Parathyroid adenoma (tissue), 2 donors: ENCODE measurements around the gene NOP14.
"Not testable (repeated sequence)": the region's sequence is repeated elsewhere in the genome, so short reads cannot be mapped to it uniquely, and the experiment has no call there.

Experiments used
- H2AFZ ChIP-seq: fragments of 300-600 bp; sonication (generic); one replicate; pipeline ENCODE4 v1.7.0; 2017; ENCODE audit warnings: antibody characterized with exemption, mild to moderate bottlenecking
- H3K27ac ChIP-seq: fragments of 300-600 bp; sonication (generic); one replicate; pipeline ENCODE4 v1.7.0; 2017
- H3K27me3 ChIP-seq: fragments of 300-600 bp; sonication (generic); one replicate; pipeline ENCODE4 v1.7.0; 2017; ENCODE audit warnings: low read length; ENCODE audit not compliant: control insufficient read depth, insufficient read depth
- H3K36me3 ChIP-seq: fragments of 300-600 bp; sonication (generic); one replicate; pipeline ENCODE4 v1.7.0; 2017; ENCODE audit warnings: low read length; ENCODE audit not compliant: control insufficient read depth, insufficient read depth
- H3K4me1 ChIP-seq: fragments of 300-600 bp; sonication (generic); one replicate; pipeline ENCODE4 v1.7.0; 2017; ENCODE audit warnings: control low read depth
- H3K4me2 ChIP-seq: fragments of 300-600 bp; sonication (generic); one replicate; pipeline ENCODE4 v1.7.0; 2017; ENCODE audit warnings: low read length
- H3K4me3 ChIP-seq: fragments of 300-600 bp; sonication (generic); one replicate; pipeline ENCODE4 v1.7.0; 2017; ENCODE audit warnings: low read depth, low read length
- H3K79me2 ChIP-seq: fragments of 300-600 bp; sonication (generic); one replicate; pipeline ENCODE4 v1.7.0; 2017; ENCODE audit warnings: control low read depth
- H3K9ac ChIP-seq: fragments of 300-600 bp; sonication (generic); one replicate; pipeline ENCODE4 v1.7.0; 2017; ENCODE audit warnings: mild to moderate bottlenecking
- H3K9me3 ChIP-seq: fragments of 300-600 bp; sonication (generic); one replicate; pipeline ENCODE4 v1.7.0; 2017; ENCODE audit warnings: low read length; ENCODE audit not compliant: control insufficient read depth
- CTCF ChIP-seq: fragments of 300-600 bp; sonication (generic); IDR thresholded peaks from one replicate; pipeline ENCODE4 v1.7.0; 2017; ENCODE audit warnings: antibody characterized with exemption, mild to moderate bottlenecking
- donor health status: primary hyperparathyroidism.

The NOP14 gene

DNA sequence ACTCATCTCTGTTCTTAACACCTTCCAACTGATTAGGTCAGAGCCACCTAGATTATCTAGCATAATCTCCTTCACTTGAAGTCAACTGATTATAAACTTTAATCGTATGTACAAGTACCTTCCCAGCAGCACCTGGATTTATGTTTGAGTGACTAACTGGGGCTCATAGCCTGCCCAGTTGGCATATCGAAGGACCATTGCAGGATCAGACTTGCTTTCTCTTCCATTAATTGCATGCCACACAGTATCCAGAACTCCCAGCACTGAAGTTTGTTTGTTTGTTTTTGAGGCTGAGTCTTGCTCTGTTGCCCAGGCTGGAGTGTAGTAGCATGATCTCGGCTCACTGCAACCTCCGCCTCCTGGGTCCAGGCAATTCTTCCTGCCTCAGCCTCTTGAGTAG, 28.0 kb upstream of the NOP14 start:
- Histone ChIP-seq H2AFZ (no peak overlapping the region), H3K79me2 (no peaks in the 10 kb centered on the region), H3K9me3 (no peaks in the 10 kb centered on the region), H3K36me3 (no peaks in the 10 kb centered on the region), H3K27ac (no peak overlapping the region), H3K4me1 (no peaks in the 10 kb centered on the region), H3K9ac (no peak overlapping the region), H3K27me3 (no peaks in the 10 kb centered on the region), H3K4me2 (no peak overlapping the region), H3K4me3 (no peak overlapping the region)
- TF ChIP-seq CTCF: no peak

GRCh38 chr4:2983715-2984114, 20.5 kb upstream of the NOP14 start:
- not testable (repeated sequence) for H3K36me3 ChIP-seq, H3K79me2 ChIP-seq, H3K4me2 ChIP-seq, H3K4me1 ChIP-seq, H3K27ac ChIP-seq, H2AFZ ChIP-seq, H3K9me3 ChIP-seq, H3K4me3 ChIP-seq, H3K27me3 ChIP-seq, H3K9ac ChIP-seq

DNA sequence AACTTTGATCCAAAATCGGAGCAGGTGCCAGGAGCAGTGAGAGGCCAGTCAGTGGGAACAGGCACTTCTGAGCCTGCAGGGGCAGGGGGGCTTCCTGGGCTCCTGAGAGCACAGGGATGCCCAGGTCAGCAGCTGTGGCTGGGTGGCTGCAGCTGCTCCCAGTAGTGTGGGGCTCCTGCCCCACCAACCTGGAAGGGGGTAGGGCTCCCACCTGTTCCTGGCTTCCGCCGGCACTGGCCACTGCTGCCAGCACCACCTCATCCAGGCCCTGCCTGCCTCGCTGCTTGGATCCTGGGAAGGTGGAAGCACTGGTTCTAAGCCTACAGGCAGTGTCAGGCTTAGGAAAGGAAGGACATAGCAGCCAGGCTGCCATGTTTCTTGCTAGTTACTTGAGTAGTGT, 18.8 kb upstream of the NOP14 start:
- no peak overlapping the region for H3K4me2 ChIP-seq
- no peaks in the 10 kb centered on the region for H3K4me1 ChIP-seq
- no peaks in the 10 kb centered on the region for H3K79me2 ChIP-seq
- H3K36me3 ChIP-seq: no peaks in the 10 kb centered on the region
- H2AFZ ChIP-seq: no peak overlapping the region
- no peaks in the 10 kb centered on the region for H3K27me3 ChIP-seq
- no peak overlapping the region for H3K4me3 ChIP-seq
- no peak overlapping the region for H3K9ac ChIP-seq
- no peak for TF ChIP-seq CTCF
- no peaks in the 10 kb centered on the region for H3K9me3 ChIP-seq
- no peak overlapping the region for H3K27ac ChIP-seq

GRCh38 chr4:2981256-2981819, 18.1 kb upstream of the NOP14 start:
- Histone ChIP-seq H3K4me3 (no peak overlapping the region), H3K36me3 (no peaks in the 10 kb centered on the region), H3K9ac (no peak overlapping the region), H3K9me3 (no peaks in the 10 kb centered on the region), H3K4me2 (no peak overlapping the region), H3K4me1 (no peaks in the 10 kb centered on the region), H3K79me2 (no peaks in the 10 kb centered on the region), H2AFZ (no peak overlapping the region), H3K27me3 (no peaks in the 10 kb centered on the region), H3K27ac (no peak overlapping the region)
- no peak for TF ChIP-seq CTCF

DNA sequence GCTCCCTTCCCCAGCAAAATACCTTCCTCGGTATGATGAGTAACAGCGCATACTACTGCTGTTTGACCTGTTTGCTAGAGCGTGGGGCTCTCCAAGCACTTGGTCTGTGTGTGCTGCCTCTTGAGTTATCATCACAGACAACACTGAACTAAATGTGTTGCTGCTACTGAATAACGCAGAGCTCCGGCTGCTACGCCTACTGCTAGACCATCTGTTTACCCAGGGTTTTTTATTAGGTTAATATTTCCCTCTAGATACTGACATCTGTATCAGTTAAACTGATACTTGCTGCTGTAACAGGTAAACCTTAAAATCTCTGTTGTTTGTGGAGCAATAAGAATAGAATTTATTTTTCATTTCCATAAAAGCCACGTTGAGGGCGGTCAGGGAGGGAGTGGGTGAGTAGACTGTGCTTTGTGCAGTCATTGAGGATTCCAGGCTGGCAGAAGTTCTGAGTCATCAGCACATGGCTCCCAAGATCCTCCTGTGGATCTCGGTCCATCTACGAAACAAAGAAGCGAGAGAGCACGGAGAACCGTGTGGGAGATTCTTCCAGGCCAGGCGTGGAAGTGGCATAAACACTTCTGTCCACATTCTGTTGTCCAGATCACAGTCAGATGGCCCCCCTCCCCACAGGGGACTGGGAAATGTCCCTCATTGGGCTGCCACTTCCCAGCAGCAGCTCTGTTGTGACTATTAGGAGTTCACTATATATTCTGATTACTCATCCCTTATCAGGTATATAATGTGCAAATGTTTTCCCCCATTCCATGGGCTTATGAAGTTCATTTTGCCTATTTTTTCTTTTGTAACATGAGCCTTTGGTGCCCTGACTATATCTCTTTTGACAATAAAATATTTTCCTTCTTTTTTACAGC, 14.2 kb upstream of the NOP14 start:
- Histone ChIP-seq H3K27me3 (no peaks in the 10 kb centered on the region), H2AFZ (no peak overlapping the region), H3K4me1 (no peaks in the 10 kb centered on the region), H3K9me3 (no peaks in the 10 kb centered on the region), H3K27ac (no peak overlapping the region), H3K4me2 (no peak overlapping the region), H3K4me3 (no peak overlapping the region), H3K36me3 (no peaks in the 10 kb centered on the region), H3K9ac (no peak overlapping the region), H3K79me2 (no peaks in the 10 kb centered on the region)
- TF ChIP-seq CTCF: no peak
